Measurements from ENCODE around the gene FANCI.
A peak's percentile ranks its signal among the peaks of the same experiment; 100 is the strongest.

Gene FANCI

DNA sequence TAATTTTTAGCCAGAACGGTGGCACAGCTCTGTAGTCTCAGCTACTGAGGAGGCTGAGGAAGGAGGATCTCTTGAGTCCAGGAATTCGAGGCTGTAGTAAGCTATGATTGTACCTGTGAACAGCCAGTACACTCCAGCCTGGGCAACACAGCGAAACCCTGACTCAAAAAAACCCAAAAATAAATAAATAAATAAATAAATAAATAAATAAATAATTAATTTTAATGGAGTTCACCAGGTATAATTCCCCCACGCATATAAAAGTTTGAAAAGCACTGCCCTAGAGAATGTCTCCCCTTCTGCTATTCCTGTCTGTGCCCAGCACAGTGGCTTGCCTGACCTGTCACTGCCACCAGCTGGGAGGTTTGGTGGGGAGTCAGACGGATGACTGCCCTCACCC, 18.2 kb upstream of the FANCI start (continued):
- TF ChIP-seq, protein P1, sequence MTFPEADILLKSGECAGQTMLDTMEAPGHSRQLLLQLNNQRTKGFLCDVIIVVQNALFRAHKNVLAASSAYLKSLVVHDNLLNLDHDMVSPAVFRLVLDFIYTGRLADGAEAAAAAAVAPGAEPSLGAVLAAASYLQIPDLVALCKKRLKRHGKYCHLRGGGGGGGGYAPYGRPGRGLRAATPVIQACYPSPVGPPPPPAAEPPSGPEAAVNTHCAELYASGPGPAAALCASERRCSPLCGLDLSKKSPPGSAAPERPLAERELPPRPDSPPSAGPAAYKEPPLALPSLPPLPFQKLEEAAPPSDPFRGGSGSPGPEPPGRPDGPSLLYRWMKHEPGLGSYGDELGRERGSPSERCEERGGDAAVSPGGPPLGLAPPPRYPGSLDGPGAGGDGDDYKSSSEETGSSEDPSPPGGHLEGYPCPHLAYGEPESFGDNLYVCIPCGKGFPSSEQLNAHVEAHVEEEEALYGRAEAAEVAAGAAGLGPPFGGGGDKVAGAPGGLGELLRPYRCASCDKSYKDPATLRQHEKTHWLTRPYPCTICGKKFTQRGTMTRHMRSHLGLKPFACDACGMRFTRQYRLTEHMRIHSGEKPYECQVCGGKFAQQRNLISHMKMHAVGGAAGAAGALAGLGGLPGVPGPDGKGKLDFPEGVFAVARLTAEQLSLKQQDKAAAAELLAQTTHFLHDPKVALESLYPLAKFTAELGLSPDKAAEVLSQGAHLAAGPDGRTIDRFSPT (tag by site-specific recombination; IDR thresholded peaks at IDR 0.05): no peak
- TF ChIP-seq ZNF48 (tag by site-specific recombination; IDR thresholded peaks at IDR 0.05) (no peak), ZSCAN23 (tag by site-specific recombination; IDR thresholded peaks at IDR 0.05) (no peak), PRDM1 (tag by site-specific recombination; IDR thresholded peaks at IDR 0.05) (no peak), ZXDB (tag by site-specific recombination; IDR thresholded peaks at IDR 0.05) (peak; percentile 39; the same call in 1 of the 2 replicates), ZNF530 (tag by site-specific recombination; IDR thresholded peaks at IDR 0.05; ENCODE audit: low read depth) (0 out of 2 replicates have a peak, but pooled peaks have one; percentile 20), ZBTB8A (tag by site-specific recombination; IDR thresholded peaks at IDR 0.05) (peak; percentile 69), ZNF23 (tag by site-specific recombination; IDR thresholded peaks at IDR 0.05; ENCODE audit: borderline replicate concordance) (no peak), ZNF416 (tag by site-specific recombination; IDR thresholded peaks at IDR 0.05) (no peak), ZNF121 (tag by site-specific recombination; IDR thresholded peaks at IDR 0.05) (no peak), ZNF132 (tag by site-specific recombination; IDR thresholded peaks at IDR 0.05; ENCODE audit: borderline replicate concordance) (no peak), ZFP41 (tag by site-specific recombination; IDR thresholded peaks at IDR 0.05; ENCODE audit: borderline replicate concordance) (no peak), ZNF394 (tag by site-specific recombination; IDR thresholded peaks at IDR 0.05; ENCODE audit: borderline replicate concordance) (peak; percentile 96), ZNF529 (tag by site-specific recombination; IDR thresholded peaks at IDR 0.05; ENCODE audit: insufficient replicate concordance) (peak; percentile 20), ZNF146 (tag by site-specific recombination; IDR thresholded peaks at IDR 0.05) (no peak), ZNF426 (tag by site-specific recombination; IDR thresholded peaks at IDR 0.05) (peak; percentile 83), ZSCAN16 (tag by site-specific recombination; IDR thresholded peaks at IDR 0.05) (no peak), ZNF37A (tag by site-specific recombination; IDR thresholded peaks at IDR 0.05) (no peak), ZNF830 (tag by site-specific recombination; IDR thresholded peaks at IDR 0.05; ENCODE audit: low read depth) (no peak), KLF8 (tag by site-specific recombination; IDR thresholded peaks at IDR 0.05) (no peak), ZNF302 (tag by site-specific recombination; IDR thresholded peaks at IDR 0.05; ENCODE audit: low read depth) (no peak), ZNF133 (tag by site-specific recombination; IDR thresholded peaks at IDR 0.05) (no peak)
- TF ChIP-seq, protein P2, sequence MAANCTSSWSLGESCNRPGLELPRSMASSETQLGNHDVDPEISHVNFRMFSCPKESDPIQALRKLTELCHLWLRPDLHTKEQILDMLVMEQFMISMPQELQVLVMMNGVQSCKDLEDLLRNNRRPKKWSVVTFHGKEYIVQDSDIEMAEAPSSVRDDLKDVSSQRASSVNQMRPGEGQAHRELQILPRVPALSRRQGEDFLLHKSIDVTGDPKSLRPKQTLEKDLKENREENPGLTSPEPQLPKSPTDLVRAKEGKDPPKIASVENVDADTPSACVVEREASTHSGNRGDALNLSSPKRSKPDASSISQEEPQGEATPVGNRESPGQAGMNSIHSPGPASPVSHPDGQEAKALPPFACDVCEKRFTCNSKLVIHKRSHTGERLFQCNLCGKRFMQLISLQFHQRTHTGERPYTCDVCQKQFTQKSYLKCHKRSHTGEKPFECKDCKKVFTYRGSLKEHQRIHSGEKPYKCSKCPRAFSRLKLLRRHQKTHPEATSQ (tag by site-specific recombination; IDR thresholded peaks at IDR 0.05): no peak
- TF ChIP-seq, protein P3, sequence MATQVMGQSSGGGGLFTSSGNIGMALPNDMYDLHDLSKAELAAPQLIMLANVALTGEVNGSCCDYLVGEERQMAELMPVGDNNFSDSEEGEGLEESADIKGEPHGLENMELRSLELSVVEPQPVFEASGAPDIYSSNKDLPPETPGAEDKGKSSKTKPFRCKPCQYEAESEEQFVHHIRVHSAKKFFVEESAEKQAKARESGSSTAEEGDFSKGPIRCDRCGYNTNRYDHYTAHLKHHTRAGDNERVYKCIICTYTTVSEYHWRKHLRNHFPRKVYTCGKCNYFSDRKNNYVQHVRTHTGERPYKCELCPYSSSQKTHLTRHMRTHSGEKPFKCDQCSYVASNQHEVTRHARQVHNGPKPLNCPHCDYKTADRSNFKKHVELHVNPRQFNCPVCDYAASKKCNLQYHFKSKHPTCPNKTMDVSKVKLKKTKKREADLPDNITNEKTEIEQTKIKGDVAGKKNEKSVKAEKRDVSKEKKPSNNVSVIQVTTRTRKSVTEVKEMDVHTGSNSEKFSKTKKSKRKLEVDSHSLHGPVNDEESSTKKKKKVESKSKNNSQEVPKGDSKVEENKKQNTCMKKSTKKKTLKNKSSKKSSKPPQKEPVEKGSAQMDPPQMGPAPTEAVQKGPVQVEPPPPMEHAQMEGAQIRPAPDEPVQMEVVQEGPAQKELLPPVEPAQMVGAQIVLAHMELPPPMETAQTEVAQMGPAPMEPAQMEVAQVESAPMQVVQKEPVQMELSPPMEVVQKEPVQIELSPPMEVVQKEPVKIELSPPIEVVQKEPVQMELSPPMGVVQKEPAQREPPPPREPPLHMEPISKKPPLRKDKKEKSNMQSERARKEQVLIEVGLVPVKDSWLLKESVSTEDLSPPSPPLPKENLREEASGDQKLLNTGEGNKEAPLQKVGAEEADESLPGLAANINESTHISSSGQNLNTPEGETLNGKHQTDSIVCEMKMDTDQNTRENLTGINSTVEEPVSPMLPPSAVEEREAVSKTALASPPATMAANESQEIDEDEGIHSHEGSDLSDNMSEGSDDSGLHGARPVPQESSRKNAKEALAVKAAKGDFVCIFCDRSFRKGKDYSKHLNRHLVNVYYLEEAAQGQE (tag by site-specific recombination; IDR thresholded peaks at IDR 0.05): 0 out of 2 replicates have a peak, but pooled peaks have one; percentile 51
- TF ChIP-seq, protein P4, sequence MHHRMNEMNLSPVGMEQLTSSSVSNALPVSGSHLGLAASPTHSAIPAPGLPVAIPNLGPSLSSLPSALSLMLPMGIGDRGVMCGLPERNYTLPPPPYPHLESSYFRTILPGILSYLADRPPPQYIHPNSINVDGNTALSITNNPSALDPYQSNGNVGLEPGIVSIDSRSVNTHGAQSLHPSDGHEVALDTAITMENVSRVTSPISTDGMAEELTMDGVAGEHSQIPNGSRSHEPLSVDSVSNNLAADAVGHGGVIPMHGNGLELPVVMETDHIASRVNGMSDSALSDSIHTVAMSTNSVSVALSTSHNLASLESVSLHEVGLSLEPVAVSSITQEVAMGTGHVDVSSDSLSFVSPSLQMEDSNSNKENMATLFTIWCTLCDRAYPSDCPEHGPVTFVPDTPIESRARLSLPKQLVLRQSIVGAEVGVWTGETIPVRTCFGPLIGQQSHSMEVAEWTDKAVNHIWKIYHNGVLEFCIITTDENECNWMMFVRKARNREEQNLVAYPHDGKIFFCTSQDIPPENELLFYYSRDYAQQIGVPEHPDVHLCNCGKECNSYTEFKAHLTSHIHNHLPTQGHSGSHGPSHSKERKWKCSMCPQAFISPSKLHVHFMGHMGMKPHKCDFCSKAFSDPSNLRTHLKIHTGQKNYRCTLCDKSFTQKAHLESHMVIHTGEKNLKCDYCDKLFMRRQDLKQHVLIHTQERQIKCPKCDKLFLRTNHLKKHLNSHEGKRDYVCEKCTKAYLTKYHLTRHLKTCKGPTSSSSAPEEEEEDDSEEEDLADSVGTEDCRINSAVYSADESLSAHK (tag by site-specific recombination; IDR thresholded peaks at IDR 0.05): no peak
- TF ChIP-seq, protein P5, sequence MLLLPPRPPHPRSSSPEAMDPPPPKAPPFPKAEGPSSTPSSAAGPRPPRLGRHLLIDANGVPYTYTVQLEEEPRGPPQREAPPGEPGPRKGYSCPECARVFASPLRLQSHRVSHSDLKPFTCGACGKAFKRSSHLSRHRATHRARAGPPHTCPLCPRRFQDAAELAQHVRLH (tag by site-specific recombination; IDR thresholded peaks at IDR 0.05): no peak

All from HEK293 (cell line).